ENCODE measurements around the gene GALNT10.
A peak's percentile ranks its signal among the peaks of the same experiment; 100 is the strongest.

Gene GALNT10

DNA sequence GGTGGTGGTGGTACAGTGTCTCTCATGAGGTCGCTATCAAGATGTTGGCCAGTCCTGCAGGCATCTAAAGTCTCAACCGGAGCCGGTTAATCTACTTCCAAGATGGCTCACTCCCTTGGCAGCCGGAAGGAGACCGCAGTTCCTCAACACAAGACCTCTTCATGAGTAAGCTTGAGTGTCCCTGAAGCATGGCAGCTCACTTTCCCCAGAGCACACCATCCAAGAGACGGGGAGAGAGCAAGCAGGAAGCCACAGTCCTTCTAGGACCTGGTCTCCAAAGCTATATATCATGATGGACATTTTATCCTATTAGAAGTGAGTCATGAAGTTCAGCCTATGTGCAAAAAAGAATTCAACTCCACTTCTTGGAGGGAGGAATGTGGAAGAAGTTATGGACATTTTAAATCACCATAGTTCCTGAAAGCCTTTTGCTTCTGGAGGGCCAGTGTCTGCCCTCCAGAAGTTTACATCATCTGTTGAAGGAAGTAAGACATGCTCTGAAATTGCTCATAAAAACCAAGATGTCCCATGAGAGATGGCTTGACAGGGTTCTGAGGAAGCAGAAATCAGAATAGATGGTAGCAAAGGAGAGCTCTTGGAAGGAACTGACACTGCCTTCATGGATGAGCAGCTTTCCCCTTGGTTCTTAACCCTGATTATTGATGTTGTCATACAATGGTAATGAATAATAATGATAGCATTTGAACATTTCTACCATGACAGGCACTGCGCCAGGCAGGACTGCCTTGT lies 21.3 kb downstream of the GALNT10 start:
- no peak overlapping the region for H3K27ac ChIP-seq (ENCODE audit: low read depth, low read length)
- no peak overlapping the region for H3K4me3 ChIP-seq (ENCODE audit: low read length)
- H3K9ac ChIP-seq (ENCODE audit: low read length): no peak overlapping the region
- H3K4me1 ChIP-seq (ENCODE audit: control insufficient read depth, insufficient read depth, low read length): no peaks in the 10 kb centered on the region
- no peaks in the 10 kb centered on the region for H3K36me3 ChIP-seq (ENCODE audit: control insufficient read depth, insufficient read depth, low read length)
- no peaks in the 10 kb centered on the region for H3K27me3 ChIP-seq (ENCODE audit: control insufficient read depth, insufficient read depth, low read length)

DNA sequence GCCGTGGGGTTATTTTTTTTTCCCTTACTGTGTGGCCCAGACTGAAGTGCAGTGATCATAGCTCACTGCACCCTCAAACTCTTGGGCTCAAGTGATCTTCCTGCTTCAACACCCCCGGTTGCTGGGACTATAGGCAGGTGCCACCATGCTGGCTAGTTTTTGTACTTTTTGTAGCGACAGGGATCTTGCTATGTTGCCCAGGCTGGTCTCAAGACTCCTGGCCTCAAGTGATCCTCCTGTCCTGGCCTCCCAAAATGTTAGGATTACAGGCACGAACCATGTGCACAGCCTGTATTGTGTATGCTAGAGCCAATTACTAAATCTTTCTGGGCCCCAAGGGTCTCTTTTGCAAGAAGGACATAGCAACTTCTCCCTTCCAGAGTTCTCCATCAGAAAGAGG lies 23.1 kb downstream of the GALNT10 start:
- no peaks in the 10 kb centered on the region for H3K36me3 ChIP-seq (ENCODE audit: control insufficient read depth, insufficient read depth, low read length)
- no peak overlapping the region for H3K27ac ChIP-seq (ENCODE audit: low read depth, low read length)
- no peaks in the 10 kb centered on the region for H3K4me1 ChIP-seq (ENCODE audit: control insufficient read depth, insufficient read depth, low read length)
- no peak overlapping the region for H3K9ac ChIP-seq (ENCODE audit: low read length)
- H3K4me3 ChIP-seq (ENCODE audit: low read length): no peak overlapping the region
- no peaks in the 10 kb centered on the region for H3K27me3 ChIP-seq (ENCODE audit: control insufficient read depth, insufficient read depth, low read length)

DNA sequence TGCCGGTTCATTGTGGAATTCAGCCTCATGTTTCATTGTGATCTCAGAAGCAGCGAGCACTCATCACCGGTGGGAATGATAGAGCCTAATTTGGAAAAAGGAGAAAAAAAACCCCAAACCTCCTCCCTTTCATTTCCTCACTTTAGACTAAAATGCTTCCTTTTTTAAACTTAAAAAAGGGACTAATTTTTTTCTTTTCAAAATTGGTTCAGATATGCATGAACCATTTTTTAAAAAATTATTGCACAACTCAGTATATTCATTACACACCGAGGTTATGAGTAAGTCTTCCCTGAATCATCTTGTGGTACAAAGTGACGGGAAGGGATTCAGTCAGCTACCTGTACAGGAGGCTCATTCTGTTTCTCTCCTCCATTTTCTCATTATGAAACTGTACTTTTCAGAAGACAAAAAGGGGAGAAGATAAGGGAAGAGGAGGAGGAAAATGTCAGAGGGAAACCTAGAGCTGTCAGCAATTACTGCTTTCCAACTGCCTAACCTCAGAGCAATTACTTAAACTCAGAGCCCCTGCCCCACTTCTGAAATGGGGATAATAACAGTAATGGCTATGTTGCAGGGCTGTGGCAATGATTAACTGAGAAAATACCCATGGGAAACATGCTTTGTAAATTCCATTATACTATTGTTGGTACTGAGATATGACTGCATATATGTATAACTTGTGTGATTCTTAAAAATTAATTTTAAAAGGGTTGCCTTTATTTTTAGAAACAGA lies 24.0 kb downstream of the GALNT10 start:
- H3K27me3 ChIP-seq (ENCODE audit: control insufficient read depth, insufficient read depth, low read length): no peaks in the 10 kb centered on the region
- H3K4me3 ChIP-seq (ENCODE audit: low read length): no peak overlapping the region
- no peaks in the 10 kb centered on the region for H3K36me3 ChIP-seq (ENCODE audit: control insufficient read depth, insufficient read depth, low read length)
- H3K27ac ChIP-seq (ENCODE audit: low read depth, low read length): no peak overlapping the region
- H3K9ac ChIP-seq (ENCODE audit: low read length): no peak overlapping the region
- H3K4me1 ChIP-seq (ENCODE audit: control insufficient read depth, insufficient read depth, low read length): no peaks in the 10 kb centered on the region

DNA sequence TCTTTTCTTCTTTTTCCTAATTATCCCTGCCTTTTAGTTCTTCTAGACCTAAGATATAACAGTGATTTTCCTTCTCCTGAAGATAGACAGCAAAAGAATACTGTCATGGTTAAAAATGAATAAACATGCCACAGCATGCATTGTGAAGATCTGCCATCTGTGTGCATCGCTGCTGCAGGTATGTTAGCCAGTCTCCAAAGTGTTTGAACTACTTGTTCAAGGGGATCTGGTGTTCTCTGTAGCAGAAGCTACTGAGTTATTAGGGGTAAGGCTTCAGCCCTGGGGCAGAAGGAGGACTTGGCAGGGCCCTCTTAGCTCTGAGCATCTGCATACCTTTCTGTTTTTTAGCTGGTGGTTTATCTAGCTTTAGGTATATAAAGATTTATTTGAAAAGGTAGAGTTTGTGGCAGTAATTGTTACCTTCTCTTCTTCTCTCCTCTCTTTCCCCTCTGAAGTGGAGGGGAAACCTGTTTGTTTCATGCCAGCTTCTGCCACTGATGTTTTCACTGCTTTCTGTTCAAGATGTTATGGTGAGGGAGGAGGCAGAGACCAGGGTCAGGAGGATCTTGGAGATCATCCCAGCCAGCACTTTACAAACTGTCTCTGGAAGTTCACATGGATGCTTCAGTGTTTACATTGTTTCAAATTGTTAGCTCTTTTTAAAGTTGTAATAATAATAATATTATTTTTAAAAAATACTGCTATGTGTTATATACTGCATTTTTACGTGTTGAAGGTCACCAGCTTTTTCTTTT lies 25.2 kb downstream of the GALNT10 start:
- H3K27me3 ChIP-seq (ENCODE audit: control insufficient read depth, insufficient read depth, low read length): no peaks in the 10 kb centered on the region

DNA sequence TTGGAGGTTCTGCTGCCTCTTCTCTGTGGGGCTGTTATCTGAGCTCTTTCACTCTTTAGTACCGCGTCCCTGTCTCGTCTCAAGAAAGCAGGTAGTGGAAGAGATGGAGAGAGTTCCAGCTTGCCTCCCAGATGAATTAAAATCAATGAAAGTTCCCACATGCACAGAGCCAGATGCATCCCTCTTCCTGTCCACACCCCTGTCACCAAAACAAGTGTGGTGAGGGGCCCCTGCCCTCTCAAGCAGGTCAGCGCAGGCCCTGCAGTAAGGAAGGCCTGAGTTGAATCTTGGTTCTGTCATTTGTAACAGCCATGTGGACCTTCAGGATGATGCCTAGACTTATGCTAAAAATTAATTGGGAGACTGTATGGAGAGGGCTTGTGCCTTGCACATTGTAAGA lies 26.9 kb downstream of the GALNT10 start:
- no peak overlapping the region for H3K4me3 ChIP-seq (ENCODE audit: low read length)

More for the DNA sequence above, 25.2 kb downstream of the GALNT10 start:
- no peak overlapping the region for H3K27ac ChIP-seq (ENCODE audit: low read depth, low read length)
- no peaks in the 10 kb centered on the region for H3K4me1 ChIP-seq (ENCODE audit: control insufficient read depth, insufficient read depth, low read length)
- H3K4me3 ChIP-seq (ENCODE audit: low read length): peak overlapping the region; percentile 16
- no peak overlapping the region for H3K9ac ChIP-seq (ENCODE audit: low read length)
- no peaks in the 10 kb centered on the region for H3K36me3 ChIP-seq (ENCODE audit: control insufficient read depth, insufficient read depth, low read length)

DNA sequence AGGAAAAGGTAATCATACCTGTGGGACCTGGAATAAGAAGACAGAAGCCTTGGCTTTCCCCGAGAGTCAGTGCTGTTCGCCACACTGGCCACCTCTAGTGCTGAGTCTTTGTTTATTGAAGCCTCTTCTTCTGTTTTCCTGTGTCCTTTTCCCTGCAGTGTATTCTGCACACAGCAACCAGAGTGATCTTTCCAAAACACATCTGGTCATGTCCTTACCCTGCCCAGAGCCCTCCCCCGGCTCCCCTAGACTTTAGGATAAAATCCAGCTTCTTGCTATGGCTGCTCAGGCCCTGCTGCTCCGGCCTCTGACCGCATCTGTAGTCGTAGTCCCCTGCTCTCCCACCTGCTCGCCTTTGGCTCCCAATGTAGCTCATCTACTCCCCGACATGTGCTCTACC lies 28.3 kb downstream of the GALNT10 start:
- Histone ChIP-seq H3K36me3 (ENCODE audit: control insufficient read depth, insufficient read depth, low read length) (no peaks in the 10 kb centered on the region), H3K4me1 (ENCODE audit: control insufficient read depth, insufficient read depth, low read length) (no peaks in the 10 kb centered on the region), H3K27me3 (ENCODE audit: control insufficient read depth, insufficient read depth, low read length) (no peaks in the 10 kb centered on the region), H3K27ac (ENCODE audit: low read depth, low read length) (no peak overlapping the region), H3K4me3 (ENCODE audit: low read length) (no peak overlapping the region), H3K9ac (ENCODE audit: low read length) (no peak overlapping the region)

More for the DNA sequence above, 26.9 kb downstream of the GALNT10 start:
- H3K36me3 ChIP-seq (ENCODE audit: control insufficient read depth, insufficient read depth, low read length): no peaks in the 10 kb centered on the region
- H3K27ac ChIP-seq (ENCODE audit: low read depth, low read length): no peak overlapping the region
- H3K27me3 ChIP-seq (ENCODE audit: control insufficient read depth, insufficient read depth, low read length): no peaks in the 10 kb centered on the region
- no peak overlapping the region for H3K9ac ChIP-seq (ENCODE audit: low read length)
- no peaks in the 10 kb centered on the region for H3K4me1 ChIP-seq (ENCODE audit: control insufficient read depth, insufficient read depth, low read length)

DNA sequence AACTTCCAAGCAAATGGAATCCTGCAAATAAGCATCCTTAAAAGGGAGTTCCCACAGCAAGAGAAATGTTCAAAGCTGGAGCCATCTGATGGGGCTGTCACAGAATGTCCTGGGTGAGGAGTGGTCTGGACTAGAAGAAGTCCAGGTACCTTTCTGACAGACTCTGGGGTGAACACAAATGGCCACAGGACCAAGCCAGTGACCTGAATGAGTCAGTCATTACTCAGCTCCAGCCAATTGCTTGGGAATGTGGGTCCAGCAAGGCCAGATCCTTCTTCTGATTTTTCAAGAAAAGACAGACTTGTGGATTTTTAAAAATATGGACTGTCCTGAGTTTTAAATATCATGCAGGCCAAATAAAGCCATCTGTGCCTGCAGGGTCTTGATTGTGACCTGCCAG lies 30.1 kb downstream of the GALNT10 start:
- Histone ChIP-seq H3K9ac (ENCODE audit: low read length) (no peak overlapping the region), H3K27ac (ENCODE audit: low read depth, low read length) (no peak overlapping the region), H3K4me1 (ENCODE audit: control insufficient read depth, insufficient read depth, low read length) (no peaks in the 10 kb centered on the region), H3K4me3 (ENCODE audit: low read length) (no peak overlapping the region), H3K27me3 (ENCODE audit: control insufficient read depth, insufficient read depth, low read length) (no peaks in the 10 kb centered on the region), H3K36me3 (ENCODE audit: control insufficient read depth, insufficient read depth, low read length) (no peaks in the 10 kb centered on the region)

DNA sequence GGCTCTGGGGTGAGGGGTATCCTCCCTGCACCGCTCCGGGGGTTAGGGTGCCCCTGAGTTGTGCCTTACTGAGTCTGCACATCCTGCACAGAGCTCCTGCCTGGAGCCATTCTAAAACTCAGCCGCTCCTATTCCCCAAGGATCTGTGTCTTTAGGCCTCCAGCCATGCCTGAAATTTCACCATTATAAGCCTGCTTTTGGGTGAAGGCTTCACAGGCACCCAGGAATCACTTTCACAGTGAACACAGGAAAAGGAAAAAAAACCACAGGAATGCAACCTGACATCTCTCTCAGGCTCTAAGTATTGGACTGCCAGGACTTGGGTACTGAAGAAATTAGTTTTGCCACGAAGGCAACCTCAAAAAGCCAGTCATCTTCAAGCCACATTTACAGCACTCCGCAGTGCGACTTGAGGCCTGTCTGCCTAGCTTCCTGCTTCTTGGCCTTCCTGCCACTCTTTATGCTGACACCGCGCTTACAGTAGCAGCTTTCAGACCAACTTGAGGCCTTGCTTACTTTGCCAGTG lies 30.9 kb downstream of the GALNT10 start:
- H3K4me3 ChIP-seq (ENCODE audit: low read length): no peak overlapping the region
- no peaks in the 10 kb centered on the region for H3K27me3 ChIP-seq (ENCODE audit: control insufficient read depth, insufficient read depth, low read length)
- no peaks in the 10 kb centered on the region for H3K36me3 ChIP-seq (ENCODE audit: control insufficient read depth, insufficient read depth, low read length)
- H3K27ac ChIP-seq (ENCODE audit: low read depth, low read length): no peak overlapping the region
- H3K9ac ChIP-seq (ENCODE audit: low read length): no peak overlapping the region
- H3K4me1 ChIP-seq (ENCODE audit: control insufficient read depth, insufficient read depth, low read length): no peaks in the 10 kb centered on the region

DNA sequence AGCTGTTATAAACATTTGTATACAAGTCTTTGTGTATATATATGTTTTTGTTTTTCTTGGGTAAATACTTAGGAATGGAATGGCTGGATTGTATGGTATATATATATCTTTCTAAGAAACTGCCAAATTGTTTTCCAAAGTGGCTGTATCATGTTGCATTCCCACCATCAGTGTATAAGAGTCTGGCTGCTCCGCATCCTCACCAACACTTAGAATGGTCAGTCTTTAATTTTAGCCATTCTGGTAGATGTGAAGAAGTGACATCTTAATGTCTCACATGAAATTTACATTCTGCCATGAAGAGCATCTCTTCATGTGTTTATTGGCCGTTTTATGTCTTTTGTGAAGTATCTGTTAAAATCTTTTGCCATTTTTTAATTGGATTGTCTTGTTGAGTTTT lies 31.9 kb downstream of the GALNT10 start:
- no peak overlapping the region for H3K9ac ChIP-seq (ENCODE audit: low read length)
- H3K27ac ChIP-seq (ENCODE audit: low read depth, low read length): no peak overlapping the region
- no peaks in the 10 kb centered on the region for H3K27me3 ChIP-seq (ENCODE audit: control insufficient read depth, insufficient read depth, low read length)
- no peak overlapping the region for H3K4me3 ChIP-seq (ENCODE audit: low read length)
- no peaks in the 10 kb centered on the region for H3K36me3 ChIP-seq (ENCODE audit: control insufficient read depth, insufficient read depth, low read length)
- H3K4me1 ChIP-seq (ENCODE audit: control insufficient read depth, insufficient read depth, low read length): no peaks in the 10 kb centered on the region

DNA sequence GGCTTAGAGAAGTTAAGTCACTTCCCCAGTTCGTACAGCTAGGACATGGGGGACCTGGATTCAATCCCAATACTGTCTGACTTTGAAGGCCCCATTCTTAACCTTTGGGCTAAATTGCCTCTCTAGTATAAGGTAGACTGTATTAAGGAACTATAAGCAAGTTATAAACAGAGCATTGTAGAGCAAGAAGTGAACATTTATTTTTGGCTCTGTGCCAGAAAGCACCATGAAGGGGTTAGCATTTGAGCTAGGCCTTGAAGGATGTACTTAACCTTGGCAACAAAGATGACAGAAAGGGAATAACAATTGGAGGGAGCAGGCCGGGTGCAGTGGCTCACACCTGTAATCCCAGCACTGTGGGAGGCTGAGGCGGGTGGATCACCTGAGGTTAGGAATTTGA lies 32.8 kb downstream of the GALNT10 start:
- H3K27me3 ChIP-seq (ENCODE audit: control insufficient read depth, insufficient read depth, low read length): no peaks in the 10 kb centered on the region
- no peaks in the 10 kb centered on the region for H3K4me1 ChIP-seq (ENCODE audit: control insufficient read depth, insufficient read depth, low read length)
- H3K9ac ChIP-seq (ENCODE audit: low read length): no peak overlapping the region
- H3K4me3 ChIP-seq (ENCODE audit: low read length): no peak overlapping the region
- no peaks in the 10 kb centered on the region for H3K36me3 ChIP-seq (ENCODE audit: control insufficient read depth, insufficient read depth, low read length)
- no peak overlapping the region for H3K27ac ChIP-seq (ENCODE audit: low read depth, low read length)

DNA sequence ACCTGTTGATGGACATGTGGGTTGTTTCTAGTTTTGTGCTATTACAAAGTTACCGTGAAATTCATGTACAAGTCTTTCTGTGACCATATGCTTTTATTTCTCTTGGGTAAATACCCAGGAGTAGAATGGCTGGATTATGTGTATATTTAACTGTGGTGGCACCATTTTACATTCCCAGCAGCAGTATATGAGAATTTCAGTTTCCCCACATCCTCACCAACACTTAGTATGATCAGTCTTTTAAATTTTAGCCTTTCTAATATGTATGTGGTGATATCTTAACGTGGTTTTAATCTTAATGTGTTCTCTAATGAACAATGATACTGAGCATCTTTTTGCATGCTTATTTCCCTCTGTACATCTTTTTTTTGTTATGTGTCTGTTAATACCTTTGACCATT lies 36.6 kb downstream of the GALNT10 start:
- Histone ChIP-seq H3K4me1 (ENCODE audit: control insufficient read depth, insufficient read depth, low read length) (no peaks in the 10 kb centered on the region), H3K4me3 (ENCODE audit: low read length) (no peak overlapping the region), H3K27ac (ENCODE audit: low read depth, low read length) (no peak overlapping the region)

DNA sequence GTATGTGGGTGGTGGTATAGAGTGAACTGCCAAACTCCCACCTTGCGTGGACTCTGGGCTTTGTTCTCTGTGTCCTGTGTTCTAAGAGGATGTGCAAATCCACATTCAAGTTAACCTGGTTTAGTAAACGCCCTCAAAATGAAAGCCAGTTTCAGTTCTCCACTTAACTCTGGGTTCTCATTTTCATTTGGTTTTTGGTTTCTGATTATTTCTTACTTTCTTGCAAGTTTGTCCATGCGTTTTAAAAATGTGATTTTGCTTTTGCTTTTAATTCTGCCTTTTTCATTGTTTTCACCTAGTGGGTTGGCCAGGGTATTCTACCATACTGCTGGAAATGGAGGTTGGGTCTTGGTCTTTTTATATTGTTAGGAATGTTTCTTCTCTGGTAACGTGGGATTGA lies 38.2 kb downstream of the GALNT10 start:
- H3K36me3 ChIP-seq (ENCODE audit: control insufficient read depth, insufficient read depth, low read length): no peaks in the 10 kb centered on the region
- no peak overlapping the region for H3K27ac ChIP-seq (ENCODE audit: low read depth, low read length)
- no peak overlapping the region for H3K9ac ChIP-seq (ENCODE audit: low read length)

More for the DNA sequence above, 36.6 kb downstream of the GALNT10 start:
- Histone ChIP-seq H3K27me3 (ENCODE audit: control insufficient read depth, insufficient read depth, low read length) (no peaks in the 10 kb centered on the region), H3K36me3 (ENCODE audit: control insufficient read depth, insufficient read depth, low read length) (no peaks in the 10 kb centered on the region), H3K9ac (ENCODE audit: low read length) (no peak overlapping the region)

More for the DNA sequence above, 38.2 kb downstream of the GALNT10 start:
- H3K27me3 ChIP-seq (ENCODE audit: control insufficient read depth, insufficient read depth, low read length): no peaks in the 10 kb centered on the region
- H3K4me1 ChIP-seq (ENCODE audit: control insufficient read depth, insufficient read depth, low read length): no peaks in the 10 kb centered on the region
- H3K4me3 ChIP-seq (ENCODE audit: low read length): no peak overlapping the region
